ENCODE measurements around the gene IQGAP2. TPM values are rescaled to one million over a fixed set of nuclear protein-coding genes. Genes with fewer than 3 reads are reported as not detected.
"Not testable (repeated sequence)": the region's sequence is repeated elsewhere in the genome, so short reads cannot be mapped to it uniquely, and the experiment has no call there.

IQGAP2 gene
- total RNA-seq, 1 experiment from 2014 or later: 1.5 TPM

DNA sequence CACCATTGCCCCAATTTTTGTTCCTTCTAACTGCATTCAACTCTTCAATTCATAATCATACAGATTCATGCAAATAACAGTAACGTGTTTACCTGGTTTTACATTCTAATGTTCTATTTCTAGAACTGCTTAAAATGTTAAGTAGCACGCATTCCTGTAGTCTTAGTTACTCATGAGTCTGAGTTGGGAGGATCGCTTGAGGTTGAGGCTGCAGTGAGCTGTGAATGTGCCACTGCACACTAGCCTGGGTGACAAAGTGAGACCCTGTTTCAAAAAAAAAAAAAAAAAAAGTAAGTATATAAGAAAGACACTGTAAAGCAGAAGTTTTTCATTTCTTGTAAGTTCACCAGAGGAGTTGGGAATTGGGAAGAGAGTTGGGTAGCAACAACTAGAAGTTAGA lies 114.2 kb downstream of the IQGAP2 start:
- ChIA-PET POLR2A (no interaction called here), CTCF (interaction anchor here (0.6 to 0.7 kb wide), 2 partner anchors 66 to 485 kb away, joined by 3 to 4 read pairs; no protein-coding TSS in a partner anchor)
- no peak overlapping the region for H3K4me3 Mint-ChIP-seq (ENCODE audit: unreplicated experiment)
- intact Hi-C loops (cut with micrococcal nuclease): no loop called here
- BruUV-seq (replicated peaks): no TSS peak
- peaks cover 6% of the 10 kb centered on the region for H3K4me1 Mint-ChIP-seq (ENCODE audit: insufficient read depth, unreplicated experiment)
- TF ChIP-seq, protein P1, sequence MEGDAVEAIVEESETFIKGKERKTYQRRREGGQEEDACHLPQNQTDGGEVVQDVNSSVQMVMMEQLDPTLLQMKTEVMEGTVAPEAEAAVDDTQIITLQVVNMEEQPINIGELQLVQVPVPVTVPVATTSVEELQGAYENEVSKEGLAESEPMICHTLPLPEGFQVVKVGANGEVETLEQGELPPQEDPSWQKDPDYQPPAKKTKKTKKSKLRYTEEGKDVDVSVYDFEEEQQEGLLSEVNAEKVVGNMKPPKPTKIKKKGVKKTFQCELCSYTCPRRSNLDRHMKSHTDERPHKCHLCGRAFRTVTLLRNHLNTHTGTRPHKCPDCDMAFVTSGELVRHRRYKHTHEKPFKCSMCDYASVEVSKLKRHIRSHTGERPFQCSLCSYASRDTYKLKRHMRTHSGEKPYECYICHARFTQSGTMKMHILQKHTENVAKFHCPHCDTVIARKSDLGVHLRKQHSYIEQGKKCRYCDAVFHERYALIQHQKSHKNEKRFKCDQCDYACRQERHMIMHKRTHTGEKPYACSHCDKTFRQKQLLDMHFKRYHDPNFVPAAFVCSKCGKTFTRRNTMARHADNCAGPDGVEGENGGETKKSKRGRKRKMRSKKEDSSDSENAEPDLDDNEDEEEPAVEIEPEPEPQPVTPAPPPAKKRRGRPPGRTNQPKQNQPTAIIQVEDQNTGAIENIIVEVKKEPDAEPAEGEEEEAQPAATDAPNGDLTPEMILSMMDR (IDR thresholded peaks at IDR 0.05; ENCODE audit: unreplicated experiment): no peak
- H3K27ac Mint-ChIP-seq (ENCODE audit: low read depth, unreplicated experiment): no peak overlapping the region
- no peaks in the 10 kb centered on the region for H3K36me3 Mint-ChIP-seq (ENCODE audit: insufficient read depth, unreplicated experiment)
- no peaks in the 10 kb centered on the region for H3K9me3 Mint-ChIP-seq (ENCODE audit: unreplicated experiment)
- H3K27me3 Mint-ChIP-seq (ENCODE audit: insufficient read depth, unreplicated experiment): no peaks in the 10 kb centered on the region
- no peak for DNase-seq (ENCODE audit: unreplicated experiment)

DNA sequence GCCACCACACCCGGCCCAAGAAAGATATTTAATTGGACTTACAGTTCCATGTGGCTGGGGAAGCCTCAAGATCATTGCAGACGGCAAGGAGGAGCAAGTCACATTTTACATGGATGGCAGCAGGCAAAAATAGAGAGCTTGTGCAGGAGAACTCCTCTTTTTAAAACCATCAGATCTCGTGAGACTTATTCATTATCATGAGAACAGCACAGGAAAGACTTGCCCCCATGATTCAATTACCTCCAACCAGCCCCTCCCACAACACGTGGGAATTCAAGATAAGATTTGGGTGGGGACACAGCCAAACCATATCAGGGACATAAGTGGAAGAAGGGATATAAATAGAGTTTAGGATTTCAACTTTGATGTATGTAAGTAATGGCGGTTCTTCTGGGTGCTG lies 115.2 kb downstream of the IQGAP2 start:
- H3K4me1 Mint-ChIP-seq (ENCODE audit: insufficient read depth, unreplicated experiment); BruUV-seq (replicated peaks); POLR2A ChIA-PET; CTCF ChIA-PET; H3K9me3 Mint-ChIP-seq (ENCODE audit: unreplicated experiment); DNase-seq (ENCODE audit: unreplicated experiment); H3K27me3 Mint-ChIP-seq (ENCODE audit: insufficient read depth, unreplicated experiment); H3K36me3 Mint-ChIP-seq (ENCODE audit: insufficient read depth, unreplicated experiment); H3K4me3 Mint-ChIP-seq (ENCODE audit: unreplicated experiment); intact Hi-C loops (cut with micrococcal nuclease); H3K27ac Mint-ChIP-seq (ENCODE audit: low read depth, unreplicated experiment): not testable (repeated sequence)

DNA sequence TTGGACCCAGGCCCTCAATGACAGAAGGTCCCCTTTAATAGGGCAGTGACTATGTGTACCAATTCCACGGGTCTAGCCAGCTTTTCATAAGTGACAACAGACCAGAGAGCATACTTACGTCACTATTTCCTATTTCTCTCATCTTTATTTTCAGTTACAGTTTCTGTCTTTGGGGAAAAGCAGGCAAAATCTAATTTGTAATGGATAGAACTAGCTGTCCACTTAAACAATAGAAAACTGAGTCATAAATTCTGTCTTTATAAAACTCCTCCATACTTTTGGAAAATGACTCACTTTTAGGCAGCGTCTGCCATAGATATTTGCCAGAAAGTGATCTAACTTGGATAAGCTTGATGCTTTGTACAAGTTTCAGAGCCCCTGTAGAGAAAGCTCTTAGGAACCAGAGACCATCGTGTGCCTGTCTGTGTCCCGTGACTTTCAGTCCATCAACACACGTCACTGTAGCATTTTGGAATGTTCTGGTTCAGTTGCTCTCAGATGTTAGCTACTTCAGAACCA lies 118.2 kb downstream of the IQGAP2 start:
- Mint-ChIP-seq H3K27ac (ENCODE audit: low read depth, unreplicated experiment) (peak overlapping the region; percentile 81), H3K4me3 (ENCODE audit: unreplicated experiment) (no peak overlapping the region), H3K27me3 (ENCODE audit: insufficient read depth, unreplicated experiment) (no peaks in the 10 kb centered on the region), H3K9me3 (ENCODE audit: unreplicated experiment) (no peaks in the 10 kb centered on the region), H3K36me3 (ENCODE audit: insufficient read depth, unreplicated experiment) (no peaks in the 10 kb centered on the region), H3K4me1 (ENCODE audit: insufficient read depth, unreplicated experiment) (peaks cover 6% of the 10 kb centered on the region)
- peak; percentile 66 for DNase-seq (ENCODE audit: unreplicated experiment)
- intact Hi-C loops (cut with micrococcal nuclease): no loop called here
- BruUV-seq (replicated peaks): no TSS peak
- CTCF ChIA-PET: interaction anchor here (1.1 to 1.2 kb wide), 2 partner anchors 11 to 118 kb away, joined by 3 to 5 read pairs; partner anchors contain the start of gene IQGAP2
- TF ChIP-seq, protein P1 (IDR thresholded peaks at IDR 0.05; ENCODE audit: unreplicated experiment): no peak
- POLR2A ChIA-PET: no interaction called here

DNA sequence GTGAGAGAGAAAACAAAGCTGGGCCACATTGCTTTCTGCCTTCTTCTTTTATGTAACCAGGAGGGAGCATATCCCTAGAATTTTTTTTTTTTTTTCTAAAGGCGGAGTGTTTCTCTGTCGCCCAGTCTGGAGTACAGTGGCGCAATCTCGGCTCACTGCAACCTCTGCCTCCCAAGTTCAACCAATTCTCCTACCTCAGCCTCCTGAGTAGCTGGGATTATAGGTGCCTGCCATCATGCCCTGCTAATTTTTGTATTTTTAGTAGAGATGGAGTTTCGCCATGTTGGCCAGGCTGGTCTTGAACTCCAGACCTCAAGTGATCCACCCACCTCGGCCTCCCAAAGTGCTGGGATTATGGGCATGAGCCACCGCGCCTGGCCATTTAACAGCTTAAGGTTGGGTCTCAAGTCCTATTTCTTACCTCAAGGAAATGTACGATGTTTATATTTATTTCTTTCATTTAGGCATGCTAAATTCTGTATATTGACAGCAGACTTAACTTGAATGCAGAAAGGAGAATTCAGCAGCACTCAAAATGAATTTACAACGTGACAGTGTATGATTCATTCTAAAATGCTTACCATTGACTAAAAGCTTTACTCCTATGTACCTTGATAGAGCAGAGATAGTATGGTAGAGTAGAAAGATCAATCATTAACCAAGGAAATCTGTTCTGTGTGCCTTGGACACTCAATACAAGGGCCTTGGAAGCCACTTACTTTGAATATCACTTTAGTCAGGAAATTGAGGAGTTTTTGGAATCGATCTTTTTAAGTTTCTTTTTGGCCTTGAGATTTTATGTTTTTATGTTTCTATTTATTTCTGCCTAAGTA lies 119.2 kb downstream of the IQGAP2 start:
- ChIA-PET POLR2A (no interaction called here), CTCF (interaction anchor here (0.6 to 1.2 kb wide), 3 partner anchors 12 to 787 kb away, joined by 3 to 5 read pairs (median 4); partner anchors contain the start of gene IQGAP2)
- no peaks in the 10 kb centered on the region for H3K9me3 Mint-ChIP-seq (ENCODE audit: unreplicated experiment)
- no TSS peak for BruUV-seq (replicated peaks)
- TF ChIP-seq, protein P1 (IDR thresholded peaks at IDR 0.05; ENCODE audit: unreplicated experiment): no peak
- peaks cover 6% of the 10 kb centered on the region for H3K4me1 Mint-ChIP-seq (ENCODE audit: insufficient read depth, unreplicated experiment)
- H3K27ac Mint-ChIP-seq (ENCODE audit: low read depth, unreplicated experiment): no peak overlapping the region
- no peak overlapping the region for H3K4me3 Mint-ChIP-seq (ENCODE audit: unreplicated experiment)
- DNase-seq (ENCODE audit: unreplicated experiment): no peak
- no peaks in the 10 kb centered on the region for H3K36me3 Mint-ChIP-seq (ENCODE audit: insufficient read depth, unreplicated experiment)
- intact Hi-C loops (cut with micrococcal nuclease): no loop called here
- H3K27me3 Mint-ChIP-seq (ENCODE audit: insufficient read depth, unreplicated experiment): no peaks in the 10 kb centered on the region
